ENCODE data around the gene SLC27A6. TPM values are rescaled to one million over a fixed set of nuclear protein-coding genes. Genes with fewer than 3 reads are reported as not detected.

Gene SLC27A6
- total RNA-seq, 1 experiment from 2014 or later, result not detected

DNA sequence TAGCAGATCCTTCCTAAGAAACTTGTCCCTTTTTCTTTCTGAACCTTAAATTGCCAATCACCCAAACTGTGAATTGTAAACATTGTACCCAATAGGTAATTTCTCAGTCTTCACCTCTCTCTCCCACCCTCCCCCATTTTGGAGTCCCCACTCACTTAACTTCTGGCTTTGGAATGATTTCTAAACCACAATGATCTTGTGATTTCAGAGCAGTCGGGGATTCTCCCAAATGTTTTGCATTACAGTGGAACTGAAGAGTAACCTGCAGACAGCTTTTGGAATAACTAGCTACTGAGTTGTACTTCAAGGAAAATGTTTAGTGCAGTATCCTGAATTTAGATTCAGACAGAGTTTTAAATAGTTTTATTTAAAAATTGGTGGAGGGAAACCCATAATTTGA, 19.2 kb downstream of the SLC27A6 start:
- Histone ChIP-seq H3K4me2 (ENCODE audit: low read length) (no peak overlapping the region), H3K27me3 (ENCODE audit: low read length) (peaks cover 25% of the 10 kb centered on the region), H3K9me2 (replicated peaks; ENCODE audit: low read length) (no peaks in the 10 kb centered on the region), H3K27ac (ENCODE audit: low read length) (no peak overlapping the region), H3K4me1 (ENCODE audit: insufficient read depth, low read length) (no peaks in the 10 kb centered on the region), H4K20me1 (ENCODE audit: low read length) (no peaks in the 10 kb centered on the region), H3K9me3 (ENCODE audit: low read length) (no peaks in the 10 kb centered on the region), H3K9ac (ENCODE audit: low read length) (no peak overlapping the region), H3K4me3 (ENCODE audit: low read length) (no peak overlapping the region), H3K79me2 (ENCODE audit: low read length) (no peaks in the 10 kb centered on the region), H3K36me3 (ENCODE audit: low read depth, low read length) (no peaks in the 10 kb centered on the region), H3F3A (ENCODE audit: low read length, unreplicated experiment) (no peaks in the 10 kb centered on the region), H2AFZ (ENCODE audit: low read length) (no peak overlapping the region)
- ChIA-PET CTCF (no interaction called here), POLR2A (ENCODE audit: unreplicated experiment) (no interaction called here)
- no TSS peak for BruUV-seq (replicated peaks)
- intact Hi-C loops (cut with micrococcal nuclease), result no loop called here
- ATAC-seq (no peak), DNase-seq (no peak)
- TF ChIP-seq EZH2phosphoT487 (IDR thresholded peaks at IDR 0.05; ENCODE audit: borderline replicate concordance, low read length) (no peak), EZH2 (IDR thresholded peaks at IDR 0.05; ENCODE audit: low read length, unreplicated experiment) (no peak)
- TF ChIP-seq, protein P1, sequence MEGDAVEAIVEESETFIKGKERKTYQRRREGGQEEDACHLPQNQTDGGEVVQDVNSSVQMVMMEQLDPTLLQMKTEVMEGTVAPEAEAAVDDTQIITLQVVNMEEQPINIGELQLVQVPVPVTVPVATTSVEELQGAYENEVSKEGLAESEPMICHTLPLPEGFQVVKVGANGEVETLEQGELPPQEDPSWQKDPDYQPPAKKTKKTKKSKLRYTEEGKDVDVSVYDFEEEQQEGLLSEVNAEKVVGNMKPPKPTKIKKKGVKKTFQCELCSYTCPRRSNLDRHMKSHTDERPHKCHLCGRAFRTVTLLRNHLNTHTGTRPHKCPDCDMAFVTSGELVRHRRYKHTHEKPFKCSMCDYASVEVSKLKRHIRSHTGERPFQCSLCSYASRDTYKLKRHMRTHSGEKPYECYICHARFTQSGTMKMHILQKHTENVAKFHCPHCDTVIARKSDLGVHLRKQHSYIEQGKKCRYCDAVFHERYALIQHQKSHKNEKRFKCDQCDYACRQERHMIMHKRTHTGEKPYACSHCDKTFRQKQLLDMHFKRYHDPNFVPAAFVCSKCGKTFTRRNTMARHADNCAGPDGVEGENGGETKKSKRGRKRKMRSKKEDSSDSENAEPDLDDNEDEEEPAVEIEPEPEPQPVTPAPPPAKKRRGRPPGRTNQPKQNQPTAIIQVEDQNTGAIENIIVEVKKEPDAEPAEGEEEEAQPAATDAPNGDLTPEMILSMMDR (conservative IDR thresholded peaks at IDR 0.05; ENCODE audit: low read depth, low read length), result no peak

DNA sequence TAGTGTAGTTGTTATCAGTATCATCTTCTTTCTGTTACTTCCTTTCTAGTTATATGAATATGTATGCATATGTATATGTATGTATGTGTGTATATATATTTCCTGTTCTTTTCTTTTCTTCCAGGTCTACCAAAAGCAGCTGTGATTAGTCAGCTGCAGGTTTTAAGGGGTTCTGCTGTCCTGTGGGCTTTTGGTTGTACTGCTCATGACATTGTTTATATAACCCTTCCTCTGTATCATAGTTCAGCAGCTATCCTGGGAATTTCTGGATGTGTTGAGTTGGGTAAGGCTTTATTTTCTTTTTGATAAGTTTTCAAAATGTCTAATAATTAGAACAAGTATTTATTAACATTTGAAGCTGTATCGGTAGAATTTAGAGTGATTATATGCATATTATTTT, 23.2 kb downstream of the SLC27A6 start:
- ATAC-seq (no peak), DNase-seq (no peak)
- no peaks in the 10 kb centered on the region for H3K9me2 ChIP-seq (replicated peaks; ENCODE audit: low read length)
- H3K4me2 ChIP-seq (ENCODE audit: low read length), result no peak overlapping the region
- no peak overlapping the region for H3K9ac ChIP-seq (ENCODE audit: low read length)
- CTCF ChIA-PET, result no interaction called here
- H3K4me3 ChIP-seq (ENCODE audit: low read length), result no peak overlapping the region
- no peaks in the 10 kb centered on the region for H3K9me3 ChIP-seq (ENCODE audit: low read length)
- no peaks in the 10 kb centered on the region for H3K36me3 ChIP-seq (ENCODE audit: low read depth, low read length)
- POLR2A ChIA-PET (ENCODE audit: unreplicated experiment), result no interaction called here
- H2AFZ ChIP-seq (ENCODE audit: low read length), result no peak overlapping the region
- intact Hi-C loops (cut with micrococcal nuclease), result no loop called here
- TF ChIP-seq EZH2 (IDR thresholded peaks at IDR 0.05; ENCODE audit: low read length, unreplicated experiment) (no peak), EZH2phosphoT487 (IDR thresholded peaks at IDR 0.05; ENCODE audit: borderline replicate concordance, low read length) (no peak)
- TF ChIP-seq, protein P1 (conservative IDR thresholded peaks at IDR 0.05; ENCODE audit: low read depth, low read length), result no peak
- H3K27me3 ChIP-seq (ENCODE audit: low read length), result peaks cover 37% of the 10 kb centered on the region
- H4K20me1 ChIP-seq (ENCODE audit: low read length), result no peaks in the 10 kb centered on the region
- H3F3A ChIP-seq (ENCODE audit: low read length, unreplicated experiment), result no peaks in the 10 kb centered on the region
- BruUV-seq (replicated peaks), result no TSS peak
- H3K4me1 ChIP-seq (ENCODE audit: insufficient read depth, low read length), result no peaks in the 10 kb centered on the region
- no peak overlapping the region for H3K27ac ChIP-seq (ENCODE audit: low read length)
- H3K79me2 ChIP-seq (ENCODE audit: low read length), result no peaks in the 10 kb centered on the region

DNA sequence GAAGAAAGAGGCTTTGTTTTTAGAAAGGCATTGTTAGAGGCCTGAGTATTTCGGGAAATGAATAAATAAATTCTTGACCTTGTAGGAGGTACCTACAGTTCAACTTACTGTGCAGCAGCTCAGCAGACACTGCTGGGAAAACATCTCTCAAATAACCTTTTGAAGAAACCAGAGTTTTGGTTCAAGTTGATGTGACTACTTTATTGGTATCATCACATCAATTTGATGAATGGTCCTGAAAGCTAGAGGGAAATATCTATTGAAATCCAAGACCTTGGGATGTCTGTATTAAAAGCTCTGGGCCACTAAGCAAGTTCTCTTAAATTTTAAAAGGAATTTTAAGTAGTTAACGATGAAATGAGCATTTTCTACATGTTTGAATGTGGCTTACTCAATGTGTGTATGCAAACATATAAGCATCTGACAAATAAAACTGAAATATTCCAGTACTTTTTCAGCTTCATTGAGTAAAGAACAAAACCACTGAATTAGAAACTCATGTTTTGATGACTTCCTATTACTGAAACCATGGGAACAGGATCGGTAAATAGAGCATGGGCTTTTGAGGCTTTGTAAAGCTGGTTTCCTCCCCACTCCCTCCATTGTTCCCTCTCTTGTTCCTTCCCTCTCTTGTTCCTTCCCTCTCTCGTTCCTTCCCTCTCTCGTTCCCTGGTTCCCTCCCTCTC, 36.7 kb downstream of the SLC27A6 start:
- H3K27ac ChIP-seq (ENCODE audit: low read length), result no peak overlapping the region
- no TSS peak for BruUV-seq (replicated peaks)
- H4K20me1 ChIP-seq (ENCODE audit: low read length), result no peaks in the 10 kb centered on the region
- no peak overlapping the region for H3K4me2 ChIP-seq (ENCODE audit: low read length)
- no peaks in the 10 kb centered on the region for H3K36me3 ChIP-seq (ENCODE audit: low read depth, low read length)
- POLR2A ChIA-PET (ENCODE audit: unreplicated experiment), result no interaction called here
- H3K9ac ChIP-seq (ENCODE audit: low read length), result no peak overlapping the region
- no peaks in the 10 kb centered on the region for H3K4me1 ChIP-seq (ENCODE audit: insufficient read depth, low read length)
- no peak overlapping the region for H3K4me3 ChIP-seq (ENCODE audit: low read length)
- ATAC-seq, result no peak
- H3K27me3 ChIP-seq (ENCODE audit: low read length), result peaks cover 37% of the 10 kb centered on the region; the same call in 1 of the 2 replicates
- no peaks in the 10 kb centered on the region for H3K9me2 ChIP-seq (replicated peaks; ENCODE audit: low read length)
- no peaks in the 10 kb centered on the region for H3F3A ChIP-seq (ENCODE audit: low read length, unreplicated experiment)
- TF ChIP-seq EZH2 (IDR thresholded peaks at IDR 0.05; ENCODE audit: low read length, unreplicated experiment) (no peak), EZH2phosphoT487 (IDR thresholded peaks at IDR 0.05; ENCODE audit: borderline replicate concordance, low read length) (no peak)
- TF ChIP-seq, protein P1 (conservative IDR thresholded peaks at IDR 0.05; ENCODE audit: low read depth, low read length), result no peak
- intact Hi-C loops (cut with micrococcal nuclease), result no loop called here
- H2AFZ ChIP-seq (ENCODE audit: low read length), result no peak overlapping the region
- no peaks in the 10 kb centered on the region for H3K79me2 ChIP-seq (ENCODE audit: low read length)
- no peak for DNase-seq
- CTCF ChIA-PET, result no interaction called here
- H3K9me3 ChIP-seq (ENCODE audit: low read length), result no peaks in the 10 kb centered on the region
